ENCODE data around the gene TK1.
A peak's percentile ranks its signal among the peaks of the same experiment; 100 is the strongest.

The TK1 gene

GRCh38 chr17:78151514-78152008 lies 35.3 kb downstream of the TK1 start:
- Histone ChIP-seq H3K27ac (ENCODE audit: low read depth, low read length) (no peak overlapping the region), H3K27me3 (ENCODE audit: control insufficient read depth in 1 of 2, insufficient read depth in 2 of 2, low read length in 2 of 2) (no peaks in the 10 kb centered on the region), H3K4me3 (ENCODE audit: low read depth in 1 of 2, low read length in 2 of 2) (no peak overlapping the region), H3K4me1 (ENCODE audit: control insufficient read depth in 1 of 2, insufficient read depth in 2 of 2, low read length in 2 of 2) (peaks cover 24 to 32% of the 10 kb centered on the region in 2 donors), H3K36me3 (ENCODE audit: control insufficient read depth in 1 of 2, insufficient read depth in 2 of 2, low read length in 2 of 2) (no peaks in the 10 kb centered on the region), H3K9ac (ENCODE audit: low read depth in 1 of 2, low read length in 2 of 2) (no peak overlapping the region), H3K9me3 (ENCODE audit: control insufficient read depth in 1 of 2, low read length in 2 of 2) (no peaks in the 10 kb centered on the region)

GRCh38 chr17:78148286-78149016 lies 38.4 kb downstream of the TK1 start:
- H3K4me1 ChIP-seq (ENCODE audit: control insufficient read depth in 1 of 2, insufficient read depth in 2 of 2, low read length in 2 of 2) = peaks cover 54 to 61% of the 10 kb centered on the region in 2 donors
- H3K9me3 ChIP-seq (ENCODE audit: control insufficient read depth in 1 of 2, low read length in 2 of 2) = no peaks in the 10 kb centered on the region
- H3K27ac ChIP-seq (ENCODE audit: low read depth, low read length) = no peak overlapping the region
- no peaks in the 10 kb centered on the region for H3K27me3 ChIP-seq (ENCODE audit: control insufficient read depth in 1 of 2, insufficient read depth in 2 of 2, low read length in 2 of 2)
- H3K4me3 ChIP-seq (ENCODE audit: low read depth in 1 of 2, low read length in 2 of 2) = no peak overlapping the region
- no peak overlapping the region for H3K9ac ChIP-seq (ENCODE audit: low read depth in 1 of 2, low read length in 2 of 2)
- H3K36me3 ChIP-seq (ENCODE audit: control insufficient read depth in 1 of 2, insufficient read depth in 2 of 2, low read length in 2 of 2) = no peaks in the 10 kb centered on the region

DNA sequence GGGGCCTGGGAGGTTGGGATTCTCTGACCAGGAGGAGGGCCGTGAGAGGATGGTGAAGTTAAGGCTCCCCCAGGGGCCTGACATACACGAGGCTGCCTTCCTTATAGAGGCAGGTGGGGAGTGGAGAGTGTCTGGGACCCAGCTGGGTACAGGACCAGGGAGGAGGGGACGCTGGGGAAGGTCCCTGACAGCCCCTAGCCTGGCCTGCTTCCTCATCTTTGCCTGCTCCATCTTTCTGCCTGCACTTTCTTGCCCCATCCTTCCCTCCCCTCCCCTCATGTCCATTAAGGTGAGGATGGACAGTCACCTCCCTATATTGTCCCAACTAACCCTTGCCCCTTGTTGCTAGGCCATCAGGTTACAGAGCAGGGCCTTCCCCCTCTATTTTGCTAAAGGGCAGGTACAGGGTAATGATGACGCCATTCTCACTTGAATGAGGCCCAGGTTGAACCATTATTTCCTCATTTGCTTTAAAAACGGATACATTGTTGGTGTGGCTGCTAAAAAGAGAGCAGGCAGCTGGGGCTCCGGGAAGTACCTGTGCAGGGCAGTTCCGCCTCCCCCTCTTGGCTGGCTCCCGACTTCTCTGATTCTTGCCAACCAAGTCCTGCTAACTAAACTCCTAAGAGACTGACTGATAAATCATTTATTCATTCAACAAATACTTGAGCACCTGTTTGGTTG lies 39.4 kb downstream of the TK1 start:
- H3K4me1 ChIP-seq (ENCODE audit: control insufficient read depth in 1 of 2, insufficient read depth in 2 of 2, low read length in 2 of 2) = peaks cover 54 to 64% of the 10 kb centered on the region in 2 donors
- no peaks in the 10 kb centered on the region for H3K36me3 ChIP-seq (ENCODE audit: control insufficient read depth in 1 of 2, insufficient read depth in 2 of 2, low read length in 2 of 2)
- H3K27ac ChIP-seq (ENCODE audit: low read depth, low read length) = no peak overlapping the region
- no peaks in the 10 kb centered on the region for H3K9me3 ChIP-seq (ENCODE audit: control insufficient read depth in 1 of 2, low read length in 2 of 2)
- H3K9ac ChIP-seq (ENCODE audit: low read depth in 1 of 2, low read length in 2 of 2) = no peak overlapping the region
- H3K27me3 ChIP-seq (ENCODE audit: control insufficient read depth in 1 of 2, insufficient read depth in 2 of 2, low read length in 2 of 2) = no peaks in the 10 kb centered on the region
- no peak overlapping the region for H3K4me3 ChIP-seq (ENCODE audit: low read depth in 1 of 2, low read length in 2 of 2)

DNA sequence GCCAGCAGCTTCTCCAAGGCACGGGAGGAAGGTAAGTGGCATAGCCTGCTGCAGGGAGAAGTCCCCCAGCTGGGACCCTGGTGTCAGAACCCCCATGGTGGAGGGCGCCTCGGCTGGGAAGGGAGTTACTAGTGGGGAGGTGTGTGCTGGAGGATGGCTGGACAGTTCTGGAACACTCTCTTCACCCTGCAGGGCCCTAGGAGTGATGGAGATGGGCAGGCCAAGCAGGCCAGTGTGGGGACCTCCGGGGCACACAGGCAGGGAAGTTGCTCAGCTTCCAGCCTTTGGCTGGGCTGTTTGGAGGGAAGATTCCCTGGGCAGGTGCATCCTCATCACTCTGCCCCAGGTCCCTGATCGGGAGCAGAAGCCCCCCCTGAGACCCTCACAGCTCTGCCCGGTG lies 40.0 kb downstream of the TK1 start:
- Histone ChIP-seq H3K9ac (ENCODE audit: low read depth in 1 of 2, low read length in 2 of 2) (no peak overlapping the region), H3K27ac (ENCODE audit: low read depth, low read length) (no peak overlapping the region)

GRCh38 chr17:78146471-78146869 lies 40.4 kb downstream of the TK1 start:
- peaks cover 59 to 74% of the 10 kb centered on the region in 2 donors for H3K4me1 ChIP-seq (ENCODE audit: control insufficient read depth in 1 of 2, insufficient read depth in 2 of 2, low read length in 2 of 2)
- H3K27ac ChIP-seq (ENCODE audit: low read depth, low read length) = no peak overlapping the region
- H3K9me3 ChIP-seq (ENCODE audit: control insufficient read depth in 1 of 2, low read length in 2 of 2) = no peaks in the 10 kb centered on the region

More for the DNA sequence above, 40.0 kb downstream of the TK1 start:
- Histone ChIP-seq H3K9me3 (ENCODE audit: control insufficient read depth in 1 of 2, low read length in 2 of 2) (no peaks in the 10 kb centered on the region), H3K36me3 (ENCODE audit: control insufficient read depth in 1 of 2, insufficient read depth in 2 of 2, low read length in 2 of 2) (no peaks in the 10 kb centered on the region), H3K4me1 (ENCODE audit: control insufficient read depth in 1 of 2, insufficient read depth in 2 of 2, low read length in 2 of 2) (peaks cover 58 to 70% of the 10 kb centered on the region in 2 donors), H3K27me3 (ENCODE audit: control insufficient read depth in 1 of 2, insufficient read depth in 2 of 2, low read length in 2 of 2) (no peaks in the 10 kb centered on the region), H3K4me3 (ENCODE audit: low read depth in 1 of 2, low read length in 2 of 2) (no peak overlapping the region)

DNA sequence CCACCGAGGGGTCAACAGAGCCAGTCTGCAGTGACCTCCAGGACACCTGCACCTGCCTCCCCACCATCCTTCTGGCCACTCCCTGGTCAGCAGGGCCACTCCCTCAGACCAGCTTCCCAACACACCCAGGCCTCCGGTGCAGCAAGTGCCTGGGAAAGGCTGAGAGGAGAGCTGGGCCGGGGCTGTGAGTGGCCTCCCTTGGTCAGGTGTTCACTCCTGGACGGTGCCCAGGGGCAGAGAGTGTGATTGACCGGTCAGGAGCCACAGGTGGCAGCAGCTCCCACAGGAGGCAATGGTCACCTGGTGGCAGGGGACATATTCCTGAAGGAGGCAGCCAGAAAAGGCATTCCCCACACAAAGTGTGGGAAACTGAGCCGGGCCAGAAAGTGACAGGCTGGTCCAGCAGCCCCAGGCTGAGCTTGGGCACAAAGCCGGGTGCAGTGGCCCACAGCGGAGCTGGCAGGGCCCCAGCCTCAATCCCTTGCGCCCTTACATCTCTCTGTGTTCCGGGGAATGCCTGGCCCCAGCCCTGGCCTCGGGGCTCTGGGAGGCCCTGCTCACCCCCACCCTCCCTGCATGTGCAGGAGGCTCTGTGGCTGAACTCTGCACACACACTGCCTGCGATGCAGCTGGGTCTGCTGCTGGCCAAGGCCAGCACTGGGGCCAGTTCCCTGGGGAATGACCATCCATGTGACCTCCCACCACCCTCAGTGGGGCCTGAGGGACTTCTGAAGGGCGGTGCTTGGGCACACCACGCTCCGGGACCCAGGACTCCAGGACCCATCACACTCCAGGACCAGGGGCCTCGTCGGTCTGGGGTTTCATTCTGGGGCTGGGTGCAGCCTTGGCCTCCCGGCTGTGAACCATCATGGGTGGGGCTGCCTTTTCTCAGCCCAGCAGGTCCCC lies 41.9 kb downstream of the TK1 start:
- peaks cover 56 to 77% of the 10 kb centered on the region in 2 donors for H3K4me1 ChIP-seq (ENCODE audit: control insufficient read depth in 1 of 2, insufficient read depth in 2 of 2, low read length in 2 of 2)
- H3K9me3 ChIP-seq (ENCODE audit: control insufficient read depth in 1 of 2, low read length in 2 of 2) = no peaks in the 10 kb centered on the region
- H3K9ac ChIP-seq (ENCODE audit: low read depth in 1 of 2, low read length in 2 of 2) = peak overlapping the region in 1 of 2 donors; percentile 66
- H3K36me3 ChIP-seq (ENCODE audit: control insufficient read depth in 1 of 2, insufficient read depth in 2 of 2, low read length in 2 of 2) = no peaks in the 10 kb centered on the region
- H3K27me3 ChIP-seq (ENCODE audit: control insufficient read depth in 1 of 2, insufficient read depth in 2 of 2, low read length in 2 of 2) = no peaks in the 10 kb centered on the region
- peak overlapping the region; percentile 19 to 40 for H3K4me3 ChIP-seq (ENCODE audit: low read depth in 1 of 2, low read length in 2 of 2)
- peak overlapping the region; percentile 60 for H3K27ac ChIP-seq (ENCODE audit: low read depth, low read length)

More at GRCh38 chr17:78146471-78146869, 40.4 kb downstream of the TK1 start:
- H3K4me3 ChIP-seq (ENCODE audit: low read depth in 1 of 2, low read length in 2 of 2) = no peak overlapping the region
- H3K36me3 ChIP-seq (ENCODE audit: control insufficient read depth in 1 of 2, insufficient read depth in 2 of 2, low read length in 2 of 2) = no peaks in the 10 kb centered on the region
- no peaks in the 10 kb centered on the region for H3K27me3 ChIP-seq (ENCODE audit: control insufficient read depth in 1 of 2, insufficient read depth in 2 of 2, low read length in 2 of 2)
- H3K9ac ChIP-seq (ENCODE audit: low read depth in 1 of 2, low read length in 2 of 2) = no peak overlapping the region

DNA sequence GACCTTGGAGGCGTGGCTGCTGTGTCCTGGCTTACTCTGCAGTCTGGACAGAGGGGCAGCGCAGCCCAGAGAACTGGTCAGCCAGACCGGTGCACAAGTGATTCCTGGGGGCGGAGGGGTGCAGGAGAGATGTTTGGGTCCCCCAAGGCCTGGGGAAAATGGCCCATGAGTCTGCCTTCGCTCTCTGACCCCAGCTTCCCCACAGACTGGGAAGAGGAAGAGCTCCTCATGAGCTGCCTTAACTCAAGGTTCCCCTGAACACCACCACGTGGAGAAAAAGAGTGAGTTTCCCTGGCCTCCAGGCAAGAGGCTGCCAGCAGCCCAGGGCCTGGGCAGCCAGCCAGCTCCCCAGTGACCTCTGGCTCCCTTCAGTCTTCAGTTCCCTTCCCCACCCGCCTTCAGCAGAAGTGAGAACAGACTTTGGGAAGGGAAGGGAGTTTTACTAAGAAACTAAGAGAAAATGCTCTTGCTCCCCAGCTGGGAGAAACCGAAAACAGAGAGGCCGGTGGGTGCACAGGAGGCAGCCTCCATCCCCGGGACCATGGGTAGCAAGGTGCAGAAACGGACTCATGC lies 42.6 kb downstream of the TK1 start:
- no peaks in the 10 kb centered on the region for H3K9me3 ChIP-seq (ENCODE audit: control insufficient read depth in 1 of 2, low read length in 2 of 2)
- no peaks in the 10 kb centered on the region for H3K36me3 ChIP-seq (ENCODE audit: control insufficient read depth in 1 of 2, insufficient read depth in 2 of 2, low read length in 2 of 2)
- H3K27ac ChIP-seq (ENCODE audit: low read depth, low read length) = peak overlapping the region; percentile 60
- peaks cover 56 to 77% of the 10 kb centered on the region in 2 donors for H3K4me1 ChIP-seq (ENCODE audit: control insufficient read depth in 1 of 2, insufficient read depth in 2 of 2, low read length in 2 of 2)
- peak overlapping the region; percentile 19 to 40 for H3K4me3 ChIP-seq (ENCODE audit: low read depth in 1 of 2, low read length in 2 of 2)
- peak overlapping the region in 1 of 2 donors; percentile 66 for H3K9ac ChIP-seq (ENCODE audit: low read depth in 1 of 2, low read length in 2 of 2)
- H3K27me3 ChIP-seq (ENCODE audit: control insufficient read depth in 1 of 2, insufficient read depth in 2 of 2, low read length in 2 of 2) = no peaks in the 10 kb centered on the region

GRCh38 chr17:78143214-78144146 lies 43.4 kb downstream of the TK1 start:
- Histone ChIP-seq H3K27me3 (ENCODE audit: control insufficient read depth in 1 of 2, insufficient read depth in 2 of 2, low read length in 2 of 2) (no peaks in the 10 kb centered on the region), H3K36me3 (ENCODE audit: control insufficient read depth in 1 of 2, insufficient read depth in 2 of 2, low read length in 2 of 2) (no peaks in the 10 kb centered on the region), H3K4me3 (ENCODE audit: low read depth in 1 of 2, low read length in 2 of 2) (no peak overlapping the region), H3K4me1 (ENCODE audit: control insufficient read depth in 1 of 2, insufficient read depth in 2 of 2, low read length in 2 of 2) (peaks cover 56 to 73% of the 10 kb centered on the region in 2 donors), H3K27ac (ENCODE audit: low read depth, low read length) (peak overlapping the region; percentile 30), H3K9ac (ENCODE audit: low read depth in 1 of 2, low read length in 2 of 2) (no peak overlapping the region), H3K9me3 (ENCODE audit: control insufficient read depth in 1 of 2, low read length in 2 of 2) (no peaks in the 10 kb centered on the region)

All from duodenal mucosa (tissue), 2 donors.